Measurements from ENCODE around the gene EIPR1. TPM values are rescaled to one million over a fixed set of nuclear protein-coding genes. Genes with fewer than 3 reads are reported as not detected.

The EIPR1 gene
- total and polyA plus RNA-seq, 9 donors: 16.9 to 22.8 (median 18.7) TPM

- H3K27ac ChIP-seq (ENCODE audit: low read length): no peak overlapping the region
- H3K27me3 ChIP-seq (ENCODE audit: control insufficient read depth, insufficient read depth, low read length): no peaks in the 10 kb centered on the region
- H3K36me3 ChIP-seq (ENCODE audit: control insufficient read depth, insufficient read depth, low read length): peaks cover 5% of the 10 kb centered on the region
- H3K9me3 ChIP-seq (replicated peaks; ENCODE audit: control insufficient read depth, low read depth, low read length): no peaks in the 10 kb centered on the region
- no peaks in the 10 kb centered on the region for H3K4me1 ChIP-seq (ENCODE audit: control insufficient read depth, insufficient read depth, low read length)
- H3K4me3 ChIP-seq (ENCODE audit: low read length): no peak overlapping the region
- no peak for DNase-seq
- 78% methylated on average over 13 of the region's 15 CpGs for WGBS (ENCODE audit: insufficient coverage)
Observed at GRCh38 chr2:3326871-3327270, 50.7 kb downstream of the EIPR1 start.

DNA sequence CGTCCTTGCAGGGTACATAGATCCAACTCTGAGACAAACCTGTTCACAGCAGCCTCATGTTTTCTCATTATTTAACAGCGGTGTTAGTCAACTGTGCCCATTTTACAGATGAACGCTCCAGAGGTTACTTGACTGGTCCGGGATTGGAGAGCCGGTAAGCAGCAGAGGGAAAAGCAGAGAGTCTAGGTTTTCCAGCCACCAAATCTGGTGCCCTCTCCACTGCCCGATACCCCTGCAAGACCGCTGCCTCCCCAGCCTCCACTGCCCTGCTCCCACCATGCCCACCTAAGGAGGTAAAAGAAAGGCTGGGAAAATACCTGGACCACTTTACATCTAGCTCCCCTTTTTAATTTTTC lies 51.5 kb downstream of the EIPR1 start:
- H3K9me3 ChIP-seq (replicated peaks; ENCODE audit: control insufficient read depth, low read depth, low read length): no peaks in the 10 kb centered on the region
- no peaks in the 10 kb centered on the region for H3K4me1 ChIP-seq (ENCODE audit: control insufficient read depth, insufficient read depth, low read length)
- H3K27ac ChIP-seq (ENCODE audit: low read length): no peak overlapping the region
- no peak for DNase-seq
- no peaks in the 10 kb centered on the region for H3K27me3 ChIP-seq (ENCODE audit: control insufficient read depth, insufficient read depth, low read length)
- no peak overlapping the region for H3K4me3 ChIP-seq (ENCODE audit: low read length)
- peaks cover 5% of the 10 kb centered on the region for H3K36me3 ChIP-seq (ENCODE audit: control insufficient read depth, insufficient read depth, low read length)
- 80% methylated on average over 2 of the region's 7 CpGs for WGBS (ENCODE audit: insufficient coverage)

GRCh38 chr2:3325458-3326181 lies 52.0 kb downstream of the EIPR1 start:
- no peak overlapping the region for H3K27ac ChIP-seq (ENCODE audit: low read length)
- no peaks in the 10 kb centered on the region for H3K27me3 ChIP-seq (ENCODE audit: control insufficient read depth, insufficient read depth, low read length)
- no peaks in the 10 kb centered on the region for H3K36me3 ChIP-seq (ENCODE audit: control insufficient read depth, insufficient read depth, low read length)
- no peaks in the 10 kb centered on the region for H3K4me1 ChIP-seq (ENCODE audit: control insufficient read depth, insufficient read depth, low read length)
- H3K9me3 ChIP-seq (replicated peaks; ENCODE audit: control insufficient read depth, low read depth, low read length): no peaks in the 10 kb centered on the region
- 77% methylated on average over 7 of the region's 11 CpGs for WGBS (ENCODE audit: insufficient coverage)
- no peak overlapping the region for H3K4me3 ChIP-seq (ENCODE audit: low read length)
- DNase-seq: no peak

GRCh38 chr2:3324404-3325281 lies 53.0 kb downstream of the EIPR1 start:
- no peaks in the 10 kb centered on the region for H3K4me1 ChIP-seq (ENCODE audit: control insufficient read depth, insufficient read depth, low read length)
- no peak overlapping the region for H3K4me3 ChIP-seq (ENCODE audit: low read length)
- no peak for DNase-seq
- H3K27me3 ChIP-seq (ENCODE audit: control insufficient read depth, insufficient read depth, low read length): no peaks in the 10 kb centered on the region
- no peaks in the 10 kb centered on the region for H3K9me3 ChIP-seq (replicated peaks; ENCODE audit: control insufficient read depth, low read depth, low read length)
- no peak overlapping the region for H3K27ac ChIP-seq (ENCODE audit: low read length)
- H3K36me3 ChIP-seq (ENCODE audit: control insufficient read depth, insufficient read depth, low read length): no peaks in the 10 kb centered on the region
- WGBS (ENCODE audit: insufficient coverage): 85% methylated on average over 27 of the region's 34 CpGs

DNA sequence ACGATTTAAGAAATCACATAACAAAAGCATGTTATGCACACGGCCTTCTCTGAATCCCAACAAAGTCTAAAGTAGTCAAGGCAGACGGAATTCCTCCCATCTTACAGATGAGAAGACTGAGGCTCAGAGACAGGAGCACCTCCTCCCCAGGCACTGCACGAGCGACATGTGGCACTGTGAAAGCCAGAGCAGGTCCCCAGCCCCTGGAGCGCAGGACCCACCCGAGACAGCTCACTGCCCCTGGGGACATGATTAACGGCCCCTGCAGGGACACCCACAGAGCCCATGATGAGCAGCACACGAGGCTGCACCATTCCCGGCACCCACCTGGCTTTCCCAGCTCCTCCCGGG lies 53.6 kb downstream of the EIPR1 start:
- no peak overlapping the region for H3K27ac ChIP-seq (ENCODE audit: low read length)

GRCh38 chr2:3323360-3324035 lies 54.1 kb downstream of the EIPR1 start:
- no peaks in the 10 kb centered on the region for H3K36me3 ChIP-seq (ENCODE audit: control insufficient read depth, insufficient read depth, low read length)
- no peaks in the 10 kb centered on the region for H3K4me1 ChIP-seq (ENCODE audit: control insufficient read depth, insufficient read depth, low read length)
- DNase-seq: no peak
- 86% methylated on average over 14 of the region's 19 CpGs for WGBS (ENCODE audit: insufficient coverage)
- H3K27ac ChIP-seq (ENCODE audit: low read length): no peak overlapping the region
- H3K4me3 ChIP-seq (ENCODE audit: low read length): no peak overlapping the region
- no peaks in the 10 kb centered on the region for H3K9me3 ChIP-seq (replicated peaks; ENCODE audit: control insufficient read depth, low read depth, low read length)
- H3K27me3 ChIP-seq (ENCODE audit: control insufficient read depth, insufficient read depth, low read length): no peaks in the 10 kb centered on the region

More for the DNA sequence above, 53.6 kb downstream of the EIPR1 start:
- 91% methylated on average over 9 of the region's 11 CpGs for WGBS (ENCODE audit: insufficient coverage)
- no peak for DNase-seq
- Histone ChIP-seq H3K4me1 (ENCODE audit: control insufficient read depth, insufficient read depth, low read length) (no peaks in the 10 kb centered on the region), H3K4me3 (ENCODE audit: low read length) (no peak overlapping the region), H3K27me3 (ENCODE audit: control insufficient read depth, insufficient read depth, low read length) (no peaks in the 10 kb centered on the region), H3K36me3 (ENCODE audit: control insufficient read depth, insufficient read depth, low read length) (no peaks in the 10 kb centered on the region), H3K9me3 (replicated peaks; ENCODE audit: control insufficient read depth, low read depth, low read length) (no peaks in the 10 kb centered on the region)

DNA sequence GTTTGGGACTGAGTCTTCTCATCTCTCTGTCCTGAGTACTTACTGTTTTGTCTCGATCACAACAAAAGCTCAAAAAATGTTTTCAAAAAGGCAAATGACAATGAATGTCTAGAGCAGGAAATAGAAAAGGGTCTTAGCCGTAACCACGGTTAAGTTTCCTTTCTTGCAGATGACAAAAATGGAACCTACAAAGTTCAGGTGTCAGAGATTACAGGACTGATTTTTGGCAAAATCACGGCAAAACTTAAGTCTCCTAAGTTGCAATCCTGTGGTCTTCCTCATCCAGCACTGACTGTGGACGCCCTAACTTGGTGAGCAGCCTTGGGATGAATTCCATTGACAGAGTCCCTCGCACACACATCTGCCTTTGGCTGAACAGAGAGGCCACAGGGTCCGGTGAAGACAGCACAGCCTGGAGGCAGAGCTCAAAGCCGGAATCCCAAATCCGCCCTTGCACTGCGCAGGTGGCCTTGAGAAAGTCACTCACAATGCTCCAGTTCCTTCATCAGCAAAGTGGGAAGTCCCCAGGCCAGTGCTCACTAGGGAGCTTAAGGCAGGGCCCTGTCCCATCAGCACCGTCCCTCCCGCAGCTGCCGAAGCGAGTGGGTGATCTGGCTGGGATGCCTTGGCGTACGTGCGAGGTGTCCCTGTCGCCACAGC lies 55.2 kb downstream of the EIPR1 start:
- no peaks in the 10 kb centered on the region for H3K9me3 ChIP-seq (replicated peaks; ENCODE audit: control insufficient read depth, low read depth, low read length)
- H3K4me3 ChIP-seq (ENCODE audit: low read length): no peak overlapping the region
- H3K27ac ChIP-seq (ENCODE audit: low read length): no peak overlapping the region
- 90% methylated on average over 17 of the region's 18 CpGs for WGBS (ENCODE audit: insufficient coverage)
- no peaks in the 10 kb centered on the region for H3K27me3 ChIP-seq (ENCODE audit: control insufficient read depth, insufficient read depth, low read length)
- DNase-seq: no peak
- peaks cover 7% of the 10 kb centered on the region for H3K36me3 ChIP-seq (ENCODE audit: control insufficient read depth, insufficient read depth, low read length)
- H3K4me1 ChIP-seq (ENCODE audit: control insufficient read depth, insufficient read depth, low read length): no peaks in the 10 kb centered on the region

- Histone ChIP-seq H3K4me1 (ENCODE audit: control insufficient read depth, insufficient read depth, low read length) (no peaks in the 10 kb centered on the region), H3K36me3 (ENCODE audit: control insufficient read depth, insufficient read depth, low read length) (peaks cover 10% of the 10 kb centered on the region), H3K27me3 (ENCODE audit: control insufficient read depth, insufficient read depth, low read length) (no peaks in the 10 kb centered on the region), H3K27ac (ENCODE audit: low read length) (no peak overlapping the region), H3K4me3 (ENCODE audit: low read length) (no peak overlapping the region), H3K9me3 (replicated peaks; ENCODE audit: control insufficient read depth, low read depth, low read length) (no peaks in the 10 kb centered on the region)
- WGBS (ENCODE audit: insufficient coverage): 96% methylated on average over 16 of the region's 17 CpGs
- DNase-seq: no peak
Observed at GRCh38 chr2:3321825-3322224, 55.8 kb downstream of the EIPR1 start.

GRCh38 chr2:3320910-3321605 lies 56.6 kb downstream of the EIPR1 start:
- peaks cover 10% of the 10 kb centered on the region for H3K36me3 ChIP-seq (ENCODE audit: control insufficient read depth, insufficient read depth, low read length)
- no peaks in the 10 kb centered on the region for H3K9me3 ChIP-seq (replicated peaks; ENCODE audit: control insufficient read depth, low read depth, low read length)
- H3K27ac ChIP-seq (ENCODE audit: low read length): no peak overlapping the region
- no peak for DNase-seq
- WGBS (ENCODE audit: insufficient coverage): 52% methylated on average over 11 of the region's 16 CpGs
- H3K4me1 ChIP-seq (ENCODE audit: control insufficient read depth, insufficient read depth, low read length): no peaks in the 10 kb centered on the region
- no peak overlapping the region for H3K4me3 ChIP-seq (ENCODE audit: low read length)
- no peaks in the 10 kb centered on the region for H3K27me3 ChIP-seq (ENCODE audit: control insufficient read depth, insufficient read depth, low read length)

Data from muscle of leg (tissue), 11 donors.